IPS DF 4.7 (cell line): ENCODE results near the gene SGCE.

ENCODE experiments used
- DNase-seq: peaks from one replicate; pipeline ENCODE4 v3.0.0-alpha.2; 2013; ENCODE audit warnings: low spot score; ENCODE audit errors: extremely low read depth

SGCE gene

GRCh38 chr7:94571816-94572215, 84.1 kb downstream of the SGCE start:
- no peak for DNase-seq

GRCh38 chr7:94567396-94567795, 88.5 kb downstream of the SGCE start:
- DNase-seq: no peak

GRCh38 chr7:94565247-94565894, 90.6 kb downstream of the SGCE start:
- DNase-seq: no peak

- no peak for DNase-seq
Observed at GRCh38 chr7:94562525-94562924, 93.4 kb downstream of the SGCE start.

GRCh38 chr7:94561841-94562514, 94.0 kb downstream of the SGCE start:
- no peak for DNase-seq

- no peak for DNase-seq
Observed at GRCh38 chr7:94559972-94560371, 96.0 kb downstream of the SGCE start.

- no peak for DNase-seq
Observed at GRCh38 chr7:94557215-94557614, 98.7 kb downstream of the SGCE start.

GRCh38 chr7:94556028-94556427, 99.9 kb downstream of the SGCE start:
- DNase-seq: no peak

GRCh38 chr7:94547126-94547525, 108.8 kb downstream of the SGCE start:
- no peak for DNase-seq

- DNase-seq: no peak
Observed at GRCh38 chr7:94540428-94540827, 115.5 kb downstream of the SGCE start.
